H7 (cell line): ENCODE data around the gene PDZRN3. TPM values are rescaled to one million over a fixed set of nuclear protein-coding genes. Genes with fewer than 3 reads are reported as not detected.
"Not testable (repeated sequence)": the region's sequence is repeated elsewhere in the genome, so short reads cannot be mapped to it uniquely, and the experiment has no call there.

Experiments used
- DNase-seq: peaks from one replicate; pipeline ENCODE4 v3.0.0; 2012
- H3K27me3 ChIP-seq: 2 replicates; pipeline ENCODE4 v1.6.0; 2011; ENCODE audit warnings: mild to moderate bottlenecking, low read length; ENCODE audit not compliant: control insufficient read depth, insufficient read depth
- H3K36me3 ChIP-seq: replicated peaks from 2 replicates; pipeline ENCODE4 v1.5.1; 2011; ENCODE audit warnings: low read length; ENCODE audit not compliant: control insufficient read depth, insufficient read depth
- H3K4me3 ChIP-seq: 2 replicates; pipeline ENCODE4 v1.5.1; 2011; ENCODE audit warnings: low read depth, mild to moderate bottlenecking, control low read depth, low read length, moderate library complexity; ENCODE audit not compliant: insufficient read depth
- total RNA-seq: library from RNA; depleted of rRNA; stranded (reverse); fragments of >200 nt; shearing (Covaris generic); gene quantifications from 2 replicates; pipeline ENCODE4 v1.2.3, GENCODE V29; 2014

PDZRN3 gene
- total RNA-seq, 1 experiment from 2014 or later = 12.0 TPM

DNA sequence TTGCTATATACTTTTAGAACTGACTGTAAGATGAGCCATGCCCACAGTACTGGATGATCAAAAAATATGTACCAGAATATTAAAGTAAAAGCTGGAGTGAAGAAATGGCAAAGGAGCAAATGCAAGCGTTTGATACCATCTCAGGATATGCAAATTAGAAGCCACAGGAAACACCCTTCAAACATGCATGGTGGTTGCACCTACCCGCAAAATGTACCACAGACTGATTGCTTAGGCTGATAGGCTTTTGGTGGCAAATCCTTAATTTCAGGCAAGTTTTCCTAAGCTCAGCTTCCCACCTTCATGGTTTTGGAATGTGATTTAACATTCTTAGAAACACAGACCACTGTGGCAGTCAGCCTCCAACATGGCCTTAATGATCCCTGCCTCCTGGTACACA is 149.0 kb downstream of the PDZRN3 start:
- no peaks in the 10 kb centered on the region for H3K36me3 ChIP-seq
- H3K27me3 ChIP-seq = no peaks in the 10 kb centered on the region
- DNase-seq = no peak
- H3K4me3 ChIP-seq = no peak overlapping the region

DNA sequence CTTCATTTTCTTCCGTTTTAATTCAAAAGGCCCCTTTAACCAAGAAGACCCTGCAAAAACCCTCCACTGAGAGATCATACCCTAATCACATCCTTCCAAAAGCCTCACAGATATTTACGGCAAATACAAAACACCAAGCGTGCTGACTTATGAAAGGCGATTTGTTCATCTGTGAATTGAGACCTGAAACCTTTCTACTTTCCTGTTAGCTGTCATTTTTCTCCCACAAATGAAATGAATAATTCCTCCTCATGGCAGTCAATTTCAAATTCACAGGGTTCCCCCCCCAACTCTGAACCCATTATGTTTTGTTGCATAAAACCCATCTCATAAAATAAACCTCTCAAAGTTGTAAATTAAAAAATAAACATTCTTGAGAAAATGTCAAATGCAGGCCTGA is 149.6 kb downstream of the PDZRN3 start:
- Histone ChIP-seq H3K27me3 (no peaks in the 10 kb centered on the region), H3K4me3 (no peak overlapping the region), H3K36me3 (no peaks in the 10 kb centered on the region)
- DNase-seq = no peak

DNA sequence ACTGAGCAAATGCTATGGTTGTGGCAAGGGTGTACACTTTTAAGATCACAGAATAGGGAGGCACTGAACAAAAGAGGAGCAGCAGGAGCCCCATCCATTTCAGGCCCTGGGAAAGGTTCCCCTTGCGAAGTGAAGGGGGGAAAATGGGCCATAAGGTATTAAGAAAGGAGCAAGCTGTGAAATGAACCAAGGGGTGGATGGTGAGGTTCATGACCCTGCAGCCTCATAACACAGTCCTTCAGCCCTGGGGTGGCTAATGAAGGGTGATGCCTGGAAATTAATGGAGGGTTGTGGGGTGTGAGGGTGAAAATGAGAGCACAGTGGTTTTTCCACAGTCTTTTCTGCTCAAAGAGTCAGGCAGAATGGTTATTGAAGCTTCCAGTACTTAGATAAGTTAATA is 150.1 kb downstream of the PDZRN3 start:
- H3K4me3 ChIP-seq = no peak overlapping the region

DNA sequence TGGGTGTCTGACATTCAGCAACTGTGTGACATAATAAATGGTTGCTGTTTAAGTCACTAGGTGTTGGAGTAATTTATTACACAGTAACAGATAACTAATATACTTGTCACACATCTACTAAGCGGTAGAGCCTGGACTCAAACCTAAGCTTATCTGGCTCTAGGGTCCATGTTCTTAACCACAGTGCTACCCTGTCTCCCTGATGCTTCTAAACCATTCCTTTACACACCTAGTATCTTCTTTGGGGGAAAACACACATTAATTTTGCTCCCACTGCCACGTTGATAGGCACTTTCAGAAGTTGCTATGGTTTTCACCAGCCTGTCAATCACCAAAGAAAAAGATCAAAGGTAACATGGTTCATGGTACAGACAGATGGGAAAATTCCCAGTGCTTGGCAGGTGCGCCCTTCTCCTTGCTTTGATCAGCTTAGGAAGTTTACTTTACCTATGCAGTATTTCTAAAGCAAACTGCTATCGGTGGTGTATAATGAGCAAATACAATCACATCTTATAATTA is 150.8 kb downstream of the PDZRN3 start:
- no peak overlapping the region for H3K4me3 ChIP-seq
- no peaks in the 10 kb centered on the region for H3K36me3 ChIP-seq
- DNase-seq = no peak
- H3K27me3 ChIP-seq = no peaks in the 10 kb centered on the region

More for the DNA sequence above, 150.1 kb downstream of the PDZRN3 start:
- H3K36me3 ChIP-seq = no peaks in the 10 kb centered on the region
- no peaks in the 10 kb centered on the region for H3K27me3 ChIP-seq
- no peak for DNase-seq

DNA sequence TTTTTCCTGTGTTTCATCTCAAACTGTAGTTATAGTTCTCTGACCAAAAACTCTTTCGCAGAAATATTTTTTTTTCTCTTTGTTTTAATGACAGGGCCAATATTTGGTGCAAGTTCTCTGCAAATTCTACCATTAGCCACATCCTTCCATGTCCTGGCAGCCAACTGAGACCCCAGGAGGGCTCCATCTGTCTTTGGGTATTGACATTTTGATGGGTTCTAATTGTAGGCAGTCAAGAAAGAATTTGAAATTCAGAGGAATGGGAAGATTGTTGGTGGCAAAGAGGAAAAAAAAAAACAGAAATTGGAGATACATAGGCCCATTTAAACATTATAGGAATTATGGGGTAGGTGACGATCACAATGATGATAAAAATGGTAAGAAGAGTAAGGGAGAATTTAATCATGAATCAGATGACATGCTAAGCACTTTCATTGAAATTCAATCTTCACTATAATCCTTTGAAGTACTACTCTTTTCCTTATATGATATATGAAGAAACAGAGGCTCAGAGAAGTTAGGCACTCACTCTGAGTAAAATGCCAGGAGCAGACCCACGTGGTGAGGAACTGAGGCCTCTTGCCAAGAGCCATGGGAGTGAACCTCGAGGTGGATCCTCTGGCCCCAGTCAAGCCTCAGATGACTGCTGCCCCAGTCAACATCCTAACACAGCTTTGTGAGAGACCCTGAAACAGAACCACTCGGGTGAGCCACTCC is 151.4 kb downstream of the PDZRN3 start:
- no peak for DNase-seq
- no peak overlapping the region for H3K4me3 ChIP-seq
- no peaks in the 10 kb centered on the region for H3K36me3 ChIP-seq
- no peaks in the 10 kb centered on the region for H3K27me3 ChIP-seq

DNA sequence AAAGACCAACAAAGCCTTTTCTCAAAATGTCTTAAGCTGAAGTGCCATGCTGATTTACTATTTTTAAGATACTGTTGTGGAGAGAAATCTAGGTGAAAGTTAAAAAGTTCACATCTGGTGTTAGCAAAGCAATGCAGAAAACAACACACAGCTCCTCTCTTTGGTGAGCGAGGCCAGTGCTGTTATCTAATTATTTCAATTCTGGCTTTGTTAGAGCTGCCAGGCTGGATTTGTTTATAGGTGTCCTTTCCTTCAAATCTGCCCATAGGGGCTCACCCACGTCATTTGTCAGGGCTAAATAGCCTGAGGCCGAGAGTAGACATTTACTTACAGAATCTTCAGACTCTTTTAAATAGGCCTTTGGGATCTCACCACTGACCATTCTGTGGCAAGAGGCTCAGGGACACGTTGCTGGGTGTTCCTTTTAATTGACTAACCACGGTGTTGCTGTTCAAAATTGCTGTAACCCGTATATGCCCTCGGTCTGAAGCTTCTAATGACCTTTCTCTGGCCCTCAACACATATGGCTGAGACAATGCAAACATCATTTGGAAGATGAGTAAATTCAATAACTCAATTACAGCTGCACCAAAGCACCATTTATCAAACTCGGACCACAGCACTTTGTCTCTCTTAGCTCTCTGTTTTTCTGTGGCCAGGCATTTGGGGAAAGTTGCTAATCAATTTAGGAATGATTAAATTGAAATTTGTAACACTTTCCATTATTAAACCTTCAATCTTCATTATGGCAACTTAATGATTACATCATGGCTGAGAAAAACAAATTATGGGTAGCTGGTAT is 152.6 kb downstream of the PDZRN3 start:
- H3K4me3 ChIP-seq = no peak overlapping the region
- no peak for DNase-seq
- no peaks in the 10 kb centered on the region for H3K36me3 ChIP-seq
- no peaks in the 10 kb centered on the region for H3K27me3 ChIP-seq

DNA sequence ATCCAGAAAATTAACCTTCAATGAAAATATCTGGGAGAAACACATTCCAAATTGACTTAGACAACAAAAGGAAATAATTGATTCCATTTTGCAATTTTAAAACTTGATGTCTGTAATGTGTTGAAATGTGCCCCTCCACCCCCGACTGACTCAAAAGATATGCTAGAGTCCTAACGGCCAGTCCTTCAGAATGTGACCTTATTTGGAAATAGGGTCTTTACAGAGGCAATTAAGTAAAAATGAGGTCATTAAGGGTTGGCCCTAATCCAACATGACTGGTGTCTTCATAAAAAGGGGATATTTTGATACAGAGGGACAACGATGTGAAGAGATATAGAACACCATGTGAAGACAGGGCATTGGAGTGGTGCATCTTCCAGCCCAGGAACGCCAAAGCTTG is 153.9 kb downstream of the PDZRN3 start:
- no peak overlapping the region for H3K4me3 ChIP-seq
- no peaks in the 10 kb centered on the region for H3K36me3 ChIP-seq
- DNase-seq = no peak
- no peaks in the 10 kb centered on the region for H3K27me3 ChIP-seq

DNA sequence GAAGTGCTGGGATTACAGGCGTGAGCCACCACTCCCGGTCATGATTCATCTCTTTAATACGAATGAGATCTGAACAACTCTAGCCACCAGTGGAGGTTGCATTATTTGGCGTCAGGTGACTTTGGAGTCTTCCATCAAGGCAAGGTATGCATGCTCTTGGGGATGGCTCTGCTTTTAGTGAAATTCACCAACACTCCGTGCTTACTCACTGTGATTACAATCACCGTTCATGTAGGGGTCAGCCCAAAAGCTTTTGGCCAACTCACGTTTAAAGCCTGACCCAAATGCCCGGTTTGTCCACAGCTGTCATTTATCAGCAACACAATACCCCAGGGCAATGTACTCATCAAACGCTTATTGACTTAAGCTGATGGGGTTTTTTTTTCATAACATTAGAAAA is 155.4 kb downstream of the PDZRN3 start:
- DNase-seq = no peak
- H3K27me3 ChIP-seq = no peaks in the 10 kb centered on the region

DNA sequence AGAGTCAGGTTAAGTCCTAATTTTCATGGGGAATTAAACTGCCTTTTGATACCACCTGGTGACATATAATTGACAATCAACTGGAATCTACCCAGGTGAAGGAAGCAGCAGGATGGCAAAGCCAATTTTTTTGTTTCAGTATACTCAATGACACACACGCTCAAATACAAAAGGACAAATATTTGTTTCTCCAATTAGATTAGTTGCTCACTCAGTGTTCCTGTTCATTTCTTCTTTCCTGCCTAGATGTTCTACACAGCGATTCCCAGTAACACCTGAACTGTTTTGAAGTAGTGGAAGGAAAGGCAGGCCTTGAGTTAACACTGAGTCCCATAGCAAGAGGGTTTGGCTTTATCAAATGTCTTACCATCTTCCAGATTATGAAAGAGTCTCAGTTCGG is 157.5 kb downstream of the PDZRN3 start:
- Histone ChIP-seq H3K27me3 (no peaks in the 10 kb centered on the region), H3K4me3 (no peak overlapping the region), H3K36me3 (no peaks in the 10 kb centered on the region)
- no peak for DNase-seq

More for the DNA sequence above, 155.4 kb downstream of the PDZRN3 start:
- H3K4me3 ChIP-seq = no peak overlapping the region
- no peaks in the 10 kb centered on the region for H3K36me3 ChIP-seq

DNA sequence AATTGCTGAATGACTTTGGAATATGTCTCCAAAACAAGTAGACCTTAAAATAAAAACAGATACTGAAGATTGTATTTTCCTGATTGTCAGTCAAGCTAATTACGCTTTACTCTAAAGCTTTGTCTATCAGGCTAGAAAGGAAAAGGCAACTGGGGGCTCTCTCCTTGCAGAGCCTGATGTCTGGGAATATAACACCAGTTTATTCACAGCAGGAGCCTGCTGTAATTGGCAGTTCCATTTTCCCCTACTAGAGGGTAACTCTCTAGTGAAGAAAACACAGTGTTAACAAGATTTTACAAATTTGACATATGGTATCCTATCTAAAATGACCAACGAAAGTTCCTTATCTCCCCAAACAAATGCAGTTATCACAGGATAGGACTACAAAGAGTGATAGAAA is 158.8 kb downstream of the PDZRN3 start:
- no peak for DNase-seq
- no peak overlapping the region for H3K4me3 ChIP-seq
- H3K27me3 ChIP-seq = no peaks in the 10 kb centered on the region
- no peaks in the 10 kb centered on the region for H3K36me3 ChIP-seq

DNA sequence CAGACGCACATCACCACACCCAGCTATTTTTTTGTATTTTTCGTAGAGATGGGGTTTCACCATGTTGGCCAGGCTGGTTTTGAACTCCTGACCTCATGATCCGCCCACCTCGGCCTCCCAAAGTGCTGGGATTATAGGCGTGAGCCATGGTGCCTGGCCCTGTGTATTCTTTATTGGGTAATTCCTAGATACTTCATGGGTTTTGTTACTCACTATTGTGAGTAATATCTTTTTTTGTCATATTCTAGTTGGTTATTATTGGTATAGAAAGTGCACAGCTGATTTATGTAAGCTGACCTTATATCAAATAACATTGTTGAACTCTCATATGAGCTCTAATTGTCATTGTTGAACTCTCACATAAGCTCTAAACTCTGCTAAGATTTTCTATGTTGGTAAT is 160.6 kb downstream of the PDZRN3 start:
- not testable (repeated sequence) for H3K27me3 ChIP-seq, DNase-seq, H3K36me3 ChIP-seq, H3K4me3 ChIP-seq

DNA sequence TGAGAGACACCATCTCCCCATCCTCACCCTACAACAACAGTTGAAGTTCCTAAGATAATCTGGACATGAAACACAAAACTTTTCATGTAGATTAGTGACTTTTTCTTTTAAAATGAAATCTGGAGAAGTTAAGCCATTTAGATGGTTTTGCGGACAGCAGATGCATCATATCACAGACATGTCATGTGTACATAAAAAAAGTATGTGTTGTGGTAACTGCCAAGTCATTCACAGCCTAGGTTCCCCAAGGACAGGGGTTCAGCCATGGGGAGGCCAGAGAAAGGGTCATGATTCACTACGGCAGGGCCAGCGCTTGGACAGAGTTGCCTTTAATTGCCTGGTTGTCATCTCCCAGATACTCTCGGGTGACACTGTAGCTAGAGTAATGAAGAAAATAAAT is 163.2 kb downstream of the PDZRN3 start:
- Histone ChIP-seq H3K4me3 (no peak overlapping the region), H3K36me3 (no peaks in the 10 kb centered on the region), H3K27me3 (no peaks in the 10 kb centered on the region)
- no peak for DNase-seq

DNA sequence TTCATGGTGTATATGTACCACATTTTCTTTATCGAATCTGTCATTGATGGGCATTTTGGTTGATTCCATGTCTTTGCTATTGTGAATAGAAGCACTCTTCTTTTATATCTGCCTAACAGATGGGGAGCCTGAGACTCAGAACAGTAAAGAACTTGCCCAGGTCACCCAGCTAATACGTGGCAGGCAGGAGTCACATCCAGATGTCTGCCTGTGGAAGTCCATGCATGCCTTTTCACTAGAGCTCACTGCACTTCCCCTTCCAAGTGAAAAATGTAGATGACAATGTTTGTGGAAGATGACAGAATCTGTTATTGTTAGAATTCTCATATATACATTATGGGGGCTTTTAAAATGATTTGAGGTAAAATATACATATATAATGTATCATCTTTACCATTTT is 165.0 kb downstream of the PDZRN3 start:
- no peak for DNase-seq
- no peaks in the 10 kb centered on the region for H3K36me3 ChIP-seq
- H3K4me3 ChIP-seq = no peak overlapping the region
- H3K27me3 ChIP-seq = no peaks in the 10 kb centered on the region

DNA sequence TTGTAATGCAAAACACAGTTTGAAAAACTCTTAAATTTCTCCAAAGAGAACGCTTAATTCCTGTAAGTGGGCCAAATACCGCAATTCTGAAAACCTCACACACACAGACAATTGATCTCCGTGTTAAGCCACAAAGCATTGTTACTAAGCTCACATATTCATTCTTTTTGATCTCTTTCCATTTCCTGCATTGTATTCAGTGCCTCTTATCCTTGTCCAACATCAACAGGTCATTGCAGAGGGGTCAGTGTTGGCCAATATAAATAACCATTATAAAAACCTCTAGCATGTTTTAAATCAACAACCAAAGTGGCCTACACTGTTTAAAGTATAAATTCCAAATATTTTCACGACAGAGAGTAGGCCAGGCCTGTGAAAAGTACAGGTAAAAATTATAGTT is 171.1 kb downstream of the PDZRN3 start:
- Histone ChIP-seq H3K27me3 (no peaks in the 10 kb centered on the region), H3K4me3 (no peak overlapping the region), H3K36me3 (no peaks in the 10 kb centered on the region)
- no peak for DNase-seq

DNA sequence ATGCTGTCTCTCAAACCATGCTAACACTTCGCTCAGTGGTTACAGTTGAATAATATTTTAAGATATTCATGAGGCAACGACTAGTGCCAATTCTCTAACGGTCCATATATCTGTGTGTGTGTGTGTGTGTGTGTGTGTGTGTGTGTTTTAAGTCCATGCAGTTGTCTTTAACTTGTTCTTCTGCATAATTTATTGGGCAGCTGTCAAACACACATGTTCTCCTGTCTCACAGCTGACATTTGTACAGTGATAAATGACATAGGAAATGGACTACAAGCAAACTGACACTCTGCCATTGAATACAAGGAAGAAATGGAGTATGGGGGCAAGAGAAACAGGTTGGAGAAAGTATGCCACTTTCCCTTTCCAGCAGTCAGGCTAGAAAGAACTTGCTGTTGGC is 172.0 kb downstream of the PDZRN3 start:
- no peaks in the 10 kb centered on the region for H3K27me3 ChIP-seq
- no peak for DNase-seq
- no peak overlapping the region for H3K4me3 ChIP-seq
- H3K36me3 ChIP-seq = no peaks in the 10 kb centered on the region
